ENCODE results near the gene TCTN3. TPM values are rescaled to one million over a fixed set of nuclear protein-coding genes. Genes with fewer than 3 reads are reported as not detected.

The TCTN3 gene
- total RNA-seq, 1 experiment from 2014 or later = 21.8 TPM

DNA sequence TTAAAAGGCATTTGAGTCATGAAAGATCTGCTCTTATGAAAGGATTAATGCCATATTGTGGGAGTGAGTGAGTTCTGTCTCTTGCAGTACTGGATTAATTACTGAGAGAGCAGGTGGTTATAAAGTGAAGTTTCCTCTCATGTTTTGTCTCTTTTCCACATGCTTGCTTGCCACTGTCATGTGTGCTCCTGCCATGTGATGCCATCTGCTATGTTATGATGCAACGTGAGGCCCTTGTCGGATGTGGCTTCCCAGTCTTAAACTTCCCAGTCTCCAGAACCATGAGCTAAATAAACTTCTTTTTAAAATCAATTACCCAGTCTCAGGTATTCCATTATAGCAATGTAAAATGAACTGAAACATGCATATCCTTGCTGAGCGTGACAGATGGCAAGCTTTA is 22.7 kb upstream of the TCTN3 start:
- H3K79me2 ChIP-seq (ENCODE audit: low read length) = no peaks in the 10 kb centered on the region
- no peaks in the 10 kb centered on the region for H3K27me3 ChIP-seq (ENCODE audit: low read length)
- no peaks in the 10 kb centered on the region for H4K20me1 ChIP-seq (ENCODE audit: low read length)
- H3K36me3 ChIP-seq (ENCODE audit: low read depth, low read length) = no peaks in the 10 kb centered on the region
- no peak overlapping the region for H2AFZ ChIP-seq (ENCODE audit: low read length)
- H3K4me3 ChIP-seq (ENCODE audit: low read length) = no peak overlapping the region
- intact Hi-C loops (cut with micrococcal nuclease) = no loop called here
- H3K9me3 ChIP-seq (ENCODE audit: low read length) = no peaks in the 10 kb centered on the region
- H3K9ac ChIP-seq (ENCODE audit: low read length) = no peak overlapping the region
- peaks cover 7% of the 10 kb centered on the region; the same call in 1 of the 2 replicates for H3K4me1 ChIP-seq (ENCODE audit: insufficient read depth, low read length)
- no peak overlapping the region for H3K27ac ChIP-seq (ENCODE audit: low read length)
- ATAC-seq (no peak), DNase-seq (no peak)
- H3K9me2 ChIP-seq (replicated peaks; ENCODE audit: low read length) = no peaks in the 10 kb centered on the region
- H3F3A ChIP-seq (ENCODE audit: low read length, unreplicated experiment) = no peaks in the 10 kb centered on the region
- TF ChIP-seq, protein P1, sequence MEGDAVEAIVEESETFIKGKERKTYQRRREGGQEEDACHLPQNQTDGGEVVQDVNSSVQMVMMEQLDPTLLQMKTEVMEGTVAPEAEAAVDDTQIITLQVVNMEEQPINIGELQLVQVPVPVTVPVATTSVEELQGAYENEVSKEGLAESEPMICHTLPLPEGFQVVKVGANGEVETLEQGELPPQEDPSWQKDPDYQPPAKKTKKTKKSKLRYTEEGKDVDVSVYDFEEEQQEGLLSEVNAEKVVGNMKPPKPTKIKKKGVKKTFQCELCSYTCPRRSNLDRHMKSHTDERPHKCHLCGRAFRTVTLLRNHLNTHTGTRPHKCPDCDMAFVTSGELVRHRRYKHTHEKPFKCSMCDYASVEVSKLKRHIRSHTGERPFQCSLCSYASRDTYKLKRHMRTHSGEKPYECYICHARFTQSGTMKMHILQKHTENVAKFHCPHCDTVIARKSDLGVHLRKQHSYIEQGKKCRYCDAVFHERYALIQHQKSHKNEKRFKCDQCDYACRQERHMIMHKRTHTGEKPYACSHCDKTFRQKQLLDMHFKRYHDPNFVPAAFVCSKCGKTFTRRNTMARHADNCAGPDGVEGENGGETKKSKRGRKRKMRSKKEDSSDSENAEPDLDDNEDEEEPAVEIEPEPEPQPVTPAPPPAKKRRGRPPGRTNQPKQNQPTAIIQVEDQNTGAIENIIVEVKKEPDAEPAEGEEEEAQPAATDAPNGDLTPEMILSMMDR (conservative IDR thresholded peaks at IDR 0.05; ENCODE audit: low read depth, low read length) = no peak
- no peak for TF ChIP-seq EZH2 (IDR thresholded peaks at IDR 0.05; ENCODE audit: low read length, unreplicated experiment)
- CTCF ChIA-PET = no interaction called here
- BruUV-seq (replicated peaks) = no TSS peak
- POLR2A ChIA-PET (ENCODE audit: unreplicated experiment) = no interaction called here
- no peak overlapping the region for H3K4me2 ChIP-seq (ENCODE audit: low read length)

DNA sequence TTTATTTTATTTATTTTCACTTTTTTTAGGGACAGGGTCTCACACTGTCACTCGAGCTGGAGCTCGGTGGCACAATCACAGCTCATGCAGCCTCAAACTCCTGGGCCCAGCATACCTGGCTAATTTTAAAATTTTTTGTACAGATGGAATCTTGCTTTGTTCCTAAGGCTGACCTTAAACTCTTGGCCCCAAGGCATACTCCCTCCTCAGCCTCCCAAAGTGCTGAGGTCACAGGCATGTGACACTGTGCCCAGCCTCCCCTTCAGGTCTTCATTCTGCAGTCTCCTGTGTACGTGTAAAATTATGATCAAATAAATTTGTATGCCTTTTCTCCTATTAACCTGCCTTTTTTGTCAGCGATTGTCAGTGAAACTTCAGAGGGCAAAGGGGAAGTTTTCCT is 17.8 kb upstream of the TCTN3 start:
- BruUV-seq (replicated peaks) = no TSS peak
- Histone ChIP-seq H3K9me3 (ENCODE audit: low read length) (no peaks in the 10 kb centered on the region), H3K9me2 (replicated peaks; ENCODE audit: low read length) (no peaks in the 10 kb centered on the region), H2AFZ (ENCODE audit: low read length) (no peak overlapping the region), H3K36me3 (ENCODE audit: low read depth, low read length) (no peaks in the 10 kb centered on the region), H3K27me3 (ENCODE audit: low read length) (no peaks in the 10 kb centered on the region), H3K4me2 (ENCODE audit: low read length) (no peak overlapping the region), H3K27ac (ENCODE audit: low read length) (no peak overlapping the region), H3F3A (ENCODE audit: low read length, unreplicated experiment) (no peaks in the 10 kb centered on the region), H3K4me1 (ENCODE audit: insufficient read depth, low read length) (no peaks in the 10 kb centered on the region), H4K20me1 (ENCODE audit: low read length) (no peaks in the 10 kb centered on the region), H3K79me2 (ENCODE audit: low read length) (no peaks in the 10 kb centered on the region), H3K9ac (ENCODE audit: low read length) (no peak overlapping the region), H3K4me3 (ENCODE audit: low read length) (no peak overlapping the region)
- ATAC-seq (no peak), DNase-seq (no peak)
- intact Hi-C loops (cut with micrococcal nuclease) = no loop called here
- ChIA-PET POLR2A (ENCODE audit: unreplicated experiment) (no interaction called here), CTCF (no interaction called here)
- TF ChIP-seq EZH2phosphoT487 (IDR thresholded peaks at IDR 0.05; ENCODE audit: borderline replicate concordance, low read length) = no peak
- TF ChIP-seq, protein P1 (conservative IDR thresholded peaks at IDR 0.05; ENCODE audit: low read depth, low read length) = no peak
- no peak for TF ChIP-seq EZH2 (IDR thresholded peaks at IDR 0.05; ENCODE audit: low read length, unreplicated experiment)

DNA sequence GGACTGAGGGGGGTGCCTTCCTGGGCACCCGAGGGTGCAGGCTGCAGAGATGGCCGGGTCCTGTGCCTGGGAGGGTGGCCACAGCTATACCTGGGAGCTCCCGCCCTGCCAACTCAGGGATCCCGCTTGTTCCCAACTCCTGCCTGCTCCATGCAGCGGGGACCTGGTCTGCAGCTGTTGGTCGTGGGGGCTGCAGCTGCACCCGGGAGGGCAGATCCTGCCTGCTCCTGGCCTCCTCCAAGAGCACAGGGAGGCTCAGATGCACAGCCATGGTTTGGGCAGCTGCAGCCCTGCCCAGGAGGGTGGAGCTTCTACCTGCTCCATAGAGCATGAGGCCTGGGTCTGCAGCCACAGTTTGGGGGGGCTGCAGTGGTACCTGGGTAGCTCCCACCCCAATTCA is 13.3 kb upstream of the TCTN3 start:
- no peaks in the 10 kb centered on the region for H3K4me1 ChIP-seq (ENCODE audit: insufficient read depth, low read length)
- DNase-seq = no peak
- H3K27me3 ChIP-seq (ENCODE audit: low read length) = no peaks in the 10 kb centered on the region
- H3K4me3 ChIP-seq (ENCODE audit: low read length) = no peak overlapping the region
- ATAC-seq = no peak
- POLR2A ChIA-PET (ENCODE audit: unreplicated experiment) = no interaction called here
- no peak overlapping the region for H3K9ac ChIP-seq (ENCODE audit: low read length)
- H2AFZ ChIP-seq (ENCODE audit: low read length) = no peak overlapping the region
- no peaks in the 10 kb centered on the region for H3F3A ChIP-seq (ENCODE audit: low read length, unreplicated experiment)
- H4K20me1 ChIP-seq (ENCODE audit: low read length) = no peaks in the 10 kb centered on the region
- H3K4me2 ChIP-seq (ENCODE audit: low read length) = no peak overlapping the region
- no TSS peak for BruUV-seq (replicated peaks)
- no peak for TF ChIP-seq EZH2phosphoT487 (IDR thresholded peaks at IDR 0.05; ENCODE audit: borderline replicate concordance, low read length)
- TF ChIP-seq, protein P1 (conservative IDR thresholded peaks at IDR 0.05; ENCODE audit: low read depth, low read length) = no peak
- CTCF ChIA-PET = no interaction called here
- no peaks in the 10 kb centered on the region for H3K79me2 ChIP-seq (ENCODE audit: low read length)
- H3K36me3 ChIP-seq (ENCODE audit: low read depth, low read length) = no peaks in the 10 kb centered on the region
- no peaks in the 10 kb centered on the region for H3K9me2 ChIP-seq (replicated peaks; ENCODE audit: low read length)
- intact Hi-C loops (cut with micrococcal nuclease) = no loop called here
- no peak overlapping the region for H3K27ac ChIP-seq (ENCODE audit: low read length)
- H3K9me3 ChIP-seq (ENCODE audit: low read length) = no peaks in the 10 kb centered on the region
